Pulmonary artery endothelial cell (primary cell): ENCODE data around the gene SLC9A8. TPM values are rescaled to one million over a fixed set of nuclear protein-coding genes. Genes with fewer than 3 reads are reported as not detected.

ENCODE experiments used
- DNase-seq: peaks from one replicate; pipeline ENCODE4 v3.0.0-alpha.2; 2011; ENCODE audit warnings: low read depth, low spot score
- total RNA-seq: library from RNA; depleted of rRNA; stranded (reverse); fragments of >200 nt; gene quantifications from 2 replicates; pipeline ENCODE4 v1.2.3, GENCODE V29; 2014

SLC9A8 gene
- total RNA-seq, 1 donor from 2014 or later = 6.2 TPM

DNA sequence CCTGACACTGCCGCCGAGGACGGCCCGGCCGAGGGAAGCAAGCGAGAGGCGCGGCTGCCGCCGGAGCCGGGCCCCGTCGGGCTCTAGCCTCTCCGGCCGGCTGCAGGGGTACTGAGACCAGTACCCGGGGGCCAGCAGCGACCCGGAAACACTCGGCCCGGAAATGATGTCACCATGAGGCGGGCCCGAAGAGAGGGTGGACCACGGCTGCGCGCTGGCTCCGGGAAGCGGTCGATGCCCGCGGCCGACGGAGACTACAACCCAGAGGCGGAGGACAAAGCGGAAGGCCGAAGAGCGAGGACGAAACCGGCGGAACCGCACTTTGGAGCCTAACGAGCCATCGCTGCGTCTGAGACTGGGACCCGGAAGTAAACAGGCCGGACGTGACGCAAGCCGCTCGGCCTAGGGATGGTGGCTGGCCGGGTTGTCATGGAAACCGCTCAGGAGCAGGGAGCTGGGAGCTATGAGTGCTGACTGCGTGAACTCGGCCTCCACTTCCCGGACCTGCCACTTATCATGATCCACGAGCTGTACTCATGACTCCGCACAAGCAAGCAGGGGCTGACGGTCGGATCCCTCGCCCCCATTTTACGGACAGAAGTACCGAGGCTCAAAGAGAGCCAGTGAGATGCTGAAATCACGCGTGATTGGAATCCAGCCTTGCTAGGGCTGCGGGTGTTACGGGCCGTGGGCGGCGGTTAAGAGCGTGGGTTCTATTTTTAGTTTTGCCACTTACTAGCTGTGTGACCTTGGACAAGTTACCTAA is 102.9 kb downstream of the SLC9A8 start, which contains the start of gene SPATA2:
TSS of gene SPATA2 (minus strand) at position 150 of the 766 bp plus-strand sequence. CDS start 7,039 bp downstream, outside the sequence.
- DNase-seq = peak; percentile 77

DNA sequence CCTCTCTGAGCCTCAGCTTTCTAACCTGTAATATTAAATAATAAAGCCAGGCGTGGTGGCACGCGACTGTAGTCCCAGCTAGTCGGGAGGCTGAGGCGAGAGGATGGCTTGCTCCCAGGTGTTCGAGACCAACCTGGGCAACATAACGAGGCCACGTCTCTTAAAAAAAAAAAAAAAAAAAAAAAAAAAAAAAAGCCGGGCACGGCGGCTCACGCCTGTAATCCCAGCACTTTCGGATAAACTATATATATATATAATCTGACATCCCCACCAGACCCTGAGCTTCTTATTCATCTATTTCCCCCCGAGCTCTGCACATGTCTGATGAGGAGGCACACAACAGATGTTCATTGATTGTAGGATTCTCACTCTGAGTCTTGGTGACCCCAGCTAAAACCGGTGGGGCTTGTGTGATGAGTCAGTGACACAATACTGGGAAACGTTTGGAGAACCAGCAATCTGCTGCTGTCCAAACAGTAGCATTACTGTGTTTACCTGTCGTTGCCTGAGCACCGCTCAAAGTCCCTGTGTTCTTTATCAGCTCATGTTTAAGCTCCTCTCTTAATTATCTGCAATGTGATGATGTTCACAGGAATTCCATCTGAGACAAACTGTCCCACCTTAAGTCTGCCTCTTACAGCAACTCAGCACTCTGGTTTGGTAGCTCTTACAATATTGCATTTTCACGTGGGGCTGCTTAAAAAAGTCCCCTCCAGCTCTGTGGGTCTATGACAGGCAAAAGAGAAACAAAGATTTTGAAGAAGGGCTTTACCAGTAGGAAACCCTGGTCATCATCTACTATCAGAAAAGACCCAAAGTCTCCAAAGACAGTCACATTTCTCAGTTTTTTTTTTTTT is 103.7 kb downstream of the SLC9A8 start:
- no peak for DNase-seq

GRCh38 chr20:49918446-49918845 is 105.8 kb downstream of the SLC9A8 start:
- DNase-seq = no peak

DNA sequence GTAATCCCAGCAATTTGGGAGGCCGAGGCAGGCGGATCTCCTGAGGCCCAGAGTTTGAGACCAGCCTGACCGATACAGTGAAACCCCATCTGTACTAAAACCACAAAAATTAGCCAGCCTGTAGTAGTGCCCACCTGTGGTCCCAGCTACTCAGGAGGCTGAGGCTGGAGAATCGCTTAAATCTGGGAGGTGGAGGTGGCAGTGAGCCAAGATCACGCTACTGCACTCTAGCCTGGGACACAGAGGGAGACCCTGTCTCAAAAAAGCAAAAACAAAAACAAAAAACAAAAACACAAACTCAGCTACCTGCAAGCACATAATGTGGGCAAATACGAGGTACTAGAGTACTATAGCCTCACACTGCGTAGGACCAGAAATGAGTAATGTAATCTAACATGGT is 106.4 kb downstream of the SLC9A8 start:
- DNase-seq = no peak

GRCh38 chr20:49919461-49919860 is 106.8 kb downstream of the SLC9A8 start:
- DNase-seq = no peak

DNA sequence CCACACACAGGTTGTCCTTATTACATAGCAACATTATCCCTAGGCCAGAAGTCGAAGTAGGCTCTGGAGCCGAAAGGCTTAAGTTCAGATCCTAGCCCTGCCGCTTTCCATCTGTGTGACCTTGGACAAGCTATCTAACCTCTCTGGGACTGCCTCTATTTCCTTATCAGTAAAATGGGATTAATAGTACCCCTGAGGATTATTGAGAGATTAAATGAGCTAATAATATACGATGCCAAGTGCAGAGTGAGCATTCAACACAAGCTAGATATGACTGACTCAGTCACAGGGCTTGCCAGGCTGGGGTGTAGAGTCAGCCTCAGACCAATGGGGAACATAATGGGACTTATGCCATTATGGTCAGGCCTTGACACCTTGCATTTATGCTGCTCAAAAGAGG is 111.6 kb downstream of the SLC9A8 start:
- DNase-seq = no peak

DNA sequence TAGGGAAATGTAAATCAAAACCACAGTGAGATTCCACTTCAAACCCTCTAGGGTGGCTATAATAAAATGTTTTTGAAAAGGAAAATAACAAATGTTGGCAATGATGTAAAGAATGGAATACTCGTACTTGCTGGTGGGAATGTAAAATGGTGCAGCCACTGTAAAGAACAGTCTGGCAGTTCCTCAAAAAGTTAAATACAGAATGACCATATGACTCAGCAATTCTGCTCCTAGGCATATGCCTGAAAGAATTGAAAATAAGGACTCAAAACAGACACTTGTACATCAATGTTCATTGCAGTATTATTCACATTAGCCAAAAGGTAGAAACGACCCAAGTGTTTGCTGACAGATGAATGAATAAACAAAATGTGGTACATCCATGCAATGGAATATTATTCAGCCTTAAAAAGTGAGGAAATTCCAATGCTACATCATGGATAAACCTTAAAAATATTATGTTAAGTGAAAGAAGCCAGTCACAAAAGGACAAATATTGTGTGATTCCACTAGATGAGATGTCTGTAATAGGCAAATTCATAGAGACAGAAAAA is 113.3 kb downstream of the SLC9A8 start:
- no peak for DNase-seq

DNA sequence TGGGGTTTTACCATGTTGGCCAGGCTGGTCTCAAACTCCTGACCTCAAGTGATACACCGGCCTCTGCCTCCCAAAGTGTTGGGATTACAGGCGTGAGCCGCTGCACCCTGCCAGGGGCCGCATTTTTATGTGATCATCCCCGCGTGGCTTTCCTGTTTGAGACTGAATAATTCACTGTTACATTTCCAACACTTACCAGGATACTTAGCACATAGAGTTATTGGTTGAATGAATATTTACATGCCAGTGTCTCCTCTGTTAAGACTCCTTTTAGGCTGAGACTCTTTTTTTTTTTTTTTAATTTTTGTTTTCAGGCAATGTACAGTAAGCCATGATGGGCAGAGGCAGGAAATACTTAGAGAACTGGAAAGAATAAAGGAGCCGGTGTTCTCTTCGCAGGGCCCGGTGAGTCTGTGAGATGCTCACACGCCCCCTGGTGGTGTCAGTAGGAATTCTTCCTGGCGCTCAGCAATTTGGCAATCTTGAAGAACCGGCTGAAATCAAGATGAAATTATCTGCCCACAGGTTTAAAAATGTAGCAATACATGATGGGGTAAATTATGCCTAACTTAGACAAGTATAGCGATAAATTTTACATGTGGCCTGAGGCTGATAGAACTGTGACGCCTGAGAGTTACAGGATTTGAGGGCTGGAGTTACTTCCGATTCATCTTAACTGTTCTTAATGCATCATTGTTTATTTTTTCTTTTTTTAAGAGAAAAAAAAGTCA is 115.9 kb downstream of the SLC9A8 start:
- no peak for DNase-seq

DNA sequence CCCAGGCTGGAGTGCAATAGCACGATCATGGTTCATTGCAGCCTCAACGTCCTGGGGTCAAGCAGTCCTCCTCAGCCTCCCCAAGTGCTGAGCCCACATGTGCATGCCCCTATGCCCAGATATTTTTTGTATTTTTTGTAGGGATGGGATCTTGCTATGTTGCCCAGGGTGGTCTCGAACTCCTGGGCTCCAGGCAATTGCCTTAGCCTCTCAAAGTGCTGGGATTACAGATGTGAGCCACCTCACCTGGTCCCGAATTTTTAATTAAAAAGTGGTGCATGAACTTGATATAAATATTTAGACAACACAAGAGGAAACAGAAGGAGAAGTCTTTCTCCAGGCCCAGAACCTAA is 116.5 kb downstream of the SLC9A8 start:
- no peak for DNase-seq

- DNase-seq = no peak
Measured at GRCh38 chr20:49935746-49936152, 123.1 kb downstream of the SLC9A8 start.

- peak; percentile 57 for DNase-seq
Measured at GRCh38 chr20:49936153-49937026, 123.8 kb downstream of the SLC9A8 start, which contains the start of gene RNF114. TSS of gene RNF114 (plus strand) at chr20:49936397. CDS start at chr20:49936413, 16 bp downstream.

- no peak for DNase-seq
Measured at GRCh38 chr20:49937027-49937929, 124.7 kb downstream of the SLC9A8 start.

- DNase-seq = peak; percentile 11
Measured at GRCh38 chr20:49938173-49939163, 125.8 kb downstream of the SLC9A8 start.

- no peak for DNase-seq
Measured at GRCh38 chr20:49941456-49941855, 128.8 kb downstream of the SLC9A8 start.
